GM12891 (cell line): ENCODE measurements around the gene ADGRE2.

Experiments used
- POLR2A ChIP-seq: IDR thresholded peaks from 2 replicates; pipeline ENCODE4 v1.6.1; 2011; ENCODE audit warnings: low read depth, low read length, control low read depth
- POU2F2 ChIP-seq: IDR thresholded peaks from 2 replicates; pipeline ENCODE4 v1.6.1; 2011; ENCODE audit warnings: low read depth, mild to moderate bottlenecking, control low read depth, low read length, moderate library complexity

DNA sequence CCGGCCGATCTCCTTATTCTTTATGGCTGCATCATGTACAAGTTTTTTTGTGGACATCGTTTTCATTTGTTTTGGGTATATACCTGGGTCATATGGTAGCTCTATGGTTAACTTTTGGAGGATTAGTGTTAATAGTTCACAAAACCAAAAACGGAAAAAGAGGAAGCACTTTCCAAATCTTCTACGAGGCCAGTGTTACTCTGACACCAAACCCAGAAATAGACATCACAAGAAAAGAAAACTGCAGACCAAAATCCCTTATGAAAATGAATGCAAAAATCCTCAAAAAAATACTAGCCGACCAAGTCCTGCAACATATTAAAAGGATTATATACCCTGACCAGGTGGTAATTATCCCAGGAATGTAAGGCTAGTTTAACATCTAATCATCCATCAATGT lies 29.8 kb downstream of the ADGRE2 start:
- TF ChIP-seq POU2F2, result no peak
- no peak for TF ChIP-seq POLR2A
